BE2C (cell line): ENCODE results near the gene GRM5.
"Not testable (repeated sequence)": the region's sequence is repeated elsewhere in the genome, so short reads cannot be mapped to it uniquely, and the experiment has no call there.

ENCODE experiments used
- DNase-seq: peaks from one replicate; pipeline ENCODE4 v3.0.0-alpha.2; 2020
- H3K27me3 ChIP-seq: fragments of 250-450 bp; sonication (Bioruptor Pico); 2 replicates; pipeline ENCODE4 v1.5.1; 2020; ENCODE audit warnings: mild to moderate bottlenecking
- H3K36me3 ChIP-seq: fragments of 250-450 bp; sonication (Bioruptor Pico); 2 replicates; pipeline ENCODE4 v1.5.1; 2020; ENCODE audit warnings: mild to moderate bottlenecking
- H3K4me1 ChIP-seq: fragments of 250-450 bp; sonication (Bioruptor Pico); 2 replicates; pipeline ENCODE4 v1.5.1; 2020
- H3K4me3 ChIP-seq: 2 replicates; pipeline ENCODE4 v1.5.1; 2011; ENCODE audit warnings: low read depth, low read length
- H3K9me3 ChIP-seq: fragments of 250-450 bp; sonication (Bioruptor Pico); 2 replicates; pipeline ENCODE4 v1.5.1; 2020
- CTCF ChIP-seq: IDR thresholded peaks from 2 replicates; pipeline ENCODE4 v1.5.1; 2012; ENCODE audit warnings: mild to moderate bottlenecking, low read depth, low read length

GRM5 gene

GRCh38 chr11:88535266-88535665, 530.5 kb downstream of the GRM5 start:
- Histone ChIP-seq H3K36me3 (no peaks in the 10 kb centered on the region), H3K4me3 (no peak overlapping the region), H3K9me3 (no peaks in the 10 kb centered on the region), H3K27me3 (peaks cover 4% of the 10 kb centered on the region; the same call in 1 of the 2 replicates), H3K4me1 (no peaks in the 10 kb centered on the region)
- no peak for TF ChIP-seq CTCF
- DNase-seq: no peak

- not testable (repeated sequence) for H3K4me1 ChIP-seq, DNase-seq
Observed at GRCh38 chr11:88534706-88535105, 531.1 kb downstream of the GRM5 start.

GRCh38 chr11:88534185-88534584, 531.6 kb downstream of the GRM5 start:
- H3K36me3 ChIP-seq: no peaks in the 10 kb centered on the region
- no peaks in the 10 kb centered on the region for H3K4me1 ChIP-seq
- no peak for DNase-seq
- H3K4me3 ChIP-seq: no peak overlapping the region
- H3K27me3 ChIP-seq: peaks cover 4% of the 10 kb centered on the region; the same call in 1 of the 2 replicates
- no peaks in the 10 kb centered on the region for H3K9me3 ChIP-seq
- no peak for TF ChIP-seq CTCF

More at GRCh38 chr11:88534706-88535105, 531.1 kb downstream of the GRM5 start:
- not testable (repeated sequence) for H3K27me3 ChIP-seq, H3K4me3 ChIP-seq, H3K9me3 ChIP-seq, H3K36me3 ChIP-seq

GRCh38 chr11:88533001-88533400, 532.8 kb downstream of the GRM5 start:
- Histone ChIP-seq H3K9me3 (no peaks in the 10 kb centered on the region), H3K4me3 (no peak overlapping the region), H3K27me3 (peaks cover 4% of the 10 kb centered on the region; the same call in 1 of the 2 replicates), H3K4me1 (no peaks in the 10 kb centered on the region), H3K36me3 (no peaks in the 10 kb centered on the region)
- no peak for DNase-seq
- TF ChIP-seq CTCF: no peak

- no peaks in the 10 kb centered on the region for H3K9me3 ChIP-seq
- H3K4me1 ChIP-seq: no peaks in the 10 kb centered on the region
- no peaks in the 10 kb centered on the region for H3K36me3 ChIP-seq
- TF ChIP-seq CTCF: no peak
- H3K27me3 ChIP-seq: no peaks in the 10 kb centered on the region; the same call in 1 of the 2 replicates
- no peak overlapping the region for H3K4me3 ChIP-seq
- DNase-seq: no peak
Observed at GRCh38 chr11:88531831-88532230, 534.0 kb downstream of the GRM5 start.

- no peak overlapping the region for H3K4me3 ChIP-seq
Observed at GRCh38 chr11:88529426-88529825, 536.4 kb downstream of the GRM5 start.

More at GRCh38 chr11:88529426-88529825, 536.4 kb downstream of the GRM5 start:
- TF ChIP-seq CTCF: no peak
- DNase-seq: no peak
- no peaks in the 10 kb centered on the region for H3K27me3 ChIP-seq
- H3K9me3 ChIP-seq: no peaks in the 10 kb centered on the region
- no peaks in the 10 kb centered on the region for H3K36me3 ChIP-seq
- H3K4me1 ChIP-seq: no peaks in the 10 kb centered on the region
